H1 (cell line): ENCODE measurements around the gene CHST11. TPM values are rescaled to one million over a fixed set of nuclear protein-coding genes. Genes with fewer than 3 reads are reported as not detected.

Experiments
- CHD7 ChIP-seq: fragments of 300-600 bp; sonication (generic); IDR thresholded peaks from 2 replicates; pipeline ENCODE4 v1.7.1; 2012; ENCODE audit warnings: low read length, moderate library complexity, mild to moderate bottlenecking, inconsistent platforms; ENCODE audit not compliant: insufficient replicate concordance
- ZNF274 ChIP-seq: IDR thresholded peaks from 2 replicates; pipeline ENCODE4 v1.7.0; 2012; ENCODE audit warnings: low read length, borderline replicate concordance; ENCODE audit errors: extremely low read depth
- polyA plus RNA-seq, 7 experiments: library from polyadenylated mRNA; depleted of rRNA in 3 of 7; stranded (reverse) in 5 of 7; unstranded in 2 of 7; fragments of >200 nt in 5 of 7; fragments of 200-250 nt in 2 of 7; gene quantifications; 1 replicate in 5 of 7; 2 replicates in 1 of 7; 4 replicates in 1 of 7; pipeline versions ENCODE4 v1.2.1 to v1.2.3, GENCODE V29; 2011 to 2013; ENCODE audit warnings: missing spikeins in 2 of 7, mixed read lengths in 2 of 7
- total RNA-seq: library from RNA; stranded (reverse); fragmentation: NEBNext Ultra II Directional; extraction: Animal tissue kit (Norgen Biotek cat#: 25700); gene quantifications from 2 replicates; pipeline ENCODE4 v1.2.1, GENCODE V29; 2021

Gene CHST11
- total and polyA plus RNA-seq, 2 of the 8 experiments (the other 6 are each of a cell fraction or from before 2014, with no cell fraction given), result 14.4 to 20.8 TPM

GRCh38 chr12:104473374-104473983, 16.7 kb downstream of the CHST11 start (continued):
- no peak for TF ChIP-seq CHD7
- TF ChIP-seq ZNF274, result no peak
